DMS153 treated with DMSO at 0.1 percent for 48 hours (cell line): ENCODE measurements around the gene TDG.

Experiments
- DNase-seq: peaks from one replicate; lab custom pipeline; 2025; ENCODE audit not compliant: unreplicated experiment; lab: John Stamatoyannopoulos, UW

TDG gene

GRCh38 chr12:103965590-103966504 is at the start of gene TDG:
Gene TDG (plus strand): TSS chr12:103965872. CDS start chr12:103966038, 166 bp downstream.
- peak; percentile 96 for DNase-seq

GRCh38 chr12:103917873-103918272 is 47.8 kb upstream of the TDG start:
- DNase-seq: no peak

GRCh38 chr12:103924761-103925641 is 40.7 kb upstream of the TDG start:
- DNase-seq: no peak

- no peak for DNase-seq
Observed at GRCh38 chr12:103928682-103929045, 37.0 kb upstream of the TDG start.

GRCh38 chr12:103929046-103929783 is 36.5 kb upstream of the TDG start:
- DNase-seq: peak; percentile 93

GRCh38 chr12:103929784-103930033 is 36.0 kb upstream of the TDG start:
- no peak for DNase-seq

- peak; percentile 99 for DNase-seq
Observed at GRCh38 chr12:103930034-103930786, 35.5 kb upstream of the TDG start, which contains the start of gene HSP90B1. Gene HSP90B1 (plus strand): TSS chr12:103930410. CDS start chr12:103930516, 106 bp downstream.

GRCh38 chr12:103930787-103931735 is 34.6 kb upstream of the TDG start:
- DNase-seq: no peak

GRCh38 chr12:103933237-103933636 is 32.4 kb upstream of the TDG start:
- DNase-seq: no peak

- DNase-seq: no peak
Observed at GRCh38 chr12:103936679-103937078, 29.0 kb upstream of the TDG start.

GRCh38 chr12:103944964-103945363 is 20.7 kb upstream of the TDG start:
- DNase-seq: no peak

GRCh38 chr12:103947871-103948555 is 17.7 kb upstream of the TDG start:
- no peak for DNase-seq

- no peak for DNase-seq
Observed at GRCh38 chr12:103948746-103949406, 16.8 kb upstream of the TDG start.

GRCh38 chr12:103952497-103952896 is 13.2 kb upstream of the TDG start:
- no peak for DNase-seq

GRCh38 chr12:103955811-103956508 is 9.7 kb upstream of the TDG start:
- DNase-seq: no peak

GRCh38 chr12:103956509-103957027 is 9.1 kb upstream of the TDG start:
- no peak for DNase-seq

GRCh38 chr12:103957865-103958388 is 7.7 kb upstream of the TDG start:
- no peak for DNase-seq
